ENCODE measurements around the gene C1QTNF8. TPM values are rescaled to one million over a fixed set of nuclear protein-coding genes. Genes with fewer than 3 reads are reported as not detected.
A peak's percentile ranks its signal among the peaks of the same experiment; 100 is the strongest.

C1QTNF8 gene
- total and polyA plus RNA-seq, 2 of the 13 experiments (the other 11 are each of a cell fraction or from before 2014, with no cell fraction given): 0.09 TPM; not detected in 1

DNA sequence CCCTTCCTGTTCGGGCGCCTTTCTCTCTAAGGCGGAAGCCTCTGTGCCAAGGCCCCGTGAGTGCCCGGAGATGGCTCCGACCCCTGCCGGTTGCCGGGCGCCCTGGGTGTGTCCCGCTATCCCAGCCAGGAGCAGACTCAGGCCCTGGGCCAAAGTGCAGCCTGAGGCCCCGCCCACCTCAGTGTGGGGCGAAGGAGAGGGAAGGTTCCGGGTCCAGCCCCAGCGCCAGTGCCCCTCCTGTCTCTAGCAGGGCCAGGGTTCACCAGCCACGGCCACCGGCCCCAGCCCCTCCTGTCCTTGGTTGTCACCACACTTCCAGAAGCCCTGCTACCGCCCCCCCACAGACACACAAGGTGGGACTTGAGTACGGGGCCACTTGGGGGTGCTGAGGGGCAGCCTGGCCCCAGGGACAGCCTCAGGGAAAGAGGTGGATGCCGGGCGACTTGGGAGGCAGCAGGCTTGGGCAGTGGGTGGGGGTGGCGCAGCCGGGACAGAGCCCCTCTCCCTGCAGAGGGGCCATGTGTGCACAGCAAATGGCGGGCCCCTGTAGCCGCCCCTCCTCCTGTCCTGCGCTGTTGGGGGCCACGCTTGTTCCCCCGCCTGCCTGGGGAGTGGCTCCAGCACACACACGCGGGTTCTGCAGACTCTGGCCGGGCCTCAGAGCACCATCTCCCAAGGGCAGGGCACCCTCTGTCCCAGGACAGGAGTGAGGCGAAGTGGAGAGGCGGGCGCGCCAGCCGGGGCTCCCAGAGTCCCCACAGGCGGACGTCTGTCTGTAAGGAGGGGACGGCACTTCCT is 6.0 kb downstream of the C1QTNF8 start:
- H3K4me1 ChIP-seq (ENCODE audit: insufficient read depth, low read length): peaks cover 47% of the 10 kb centered on the region
- ATAC-seq: peak; percentile 86
- FAIRE-seq: peak; percentile 76
- peak; percentile 55; the same call in 1 of the 2 replicates for TF ChIP-seq TFDP1 (CRISPR knock-in tag; IDR thresholded peaks at IDR 0.05; ENCODE audit: borderline replicate concordance)
- no peak; the same call in 1 of the 2 replicates for TF ChIP-seq MAX (IDR thresholded peaks at IDR 0.05)
- TF ChIP-seq KAT2B (IDR thresholded peaks at IDR 0.05; ENCODE audit: borderline replicate concordance, low read depth, low read length): no peak
- no peak for TF ChIP-seq TCF7 (IDR thresholded peaks at IDR 0.05; ENCODE audit: low read depth)
- TF ChIP-seq ZNF367 (CRISPR knock-in tag; IDR thresholded peaks at IDR 0.05; ENCODE audit: borderline replicate concordance): no peak
- TF ChIP-seq PLRG1 (conservative IDR thresholded peaks at IDR 0.05): no peak
- no peak for TF ChIP-seq ZNF121 (CRISPR knock-in tag; IDR thresholded peaks at IDR 0.05)
- TF ChIP-seq CEBPG (CRISPR knock-in tag; IDR thresholded peaks at IDR 0.05): no peak
- TF ChIP-seq FOXO4 (CRISPR knock-in tag; conservative IDR thresholded peaks at IDR 0.05): no peak
- no peak for TF ChIP-seq CENPX (CRISPR knock-in tag; IDR thresholded peaks at IDR 0.05)
- no peak for TF ChIP-seq ZBTB39 (CRISPR knock-in tag; IDR thresholded peaks at IDR 0.05)
- TF ChIP-seq ZNF572 (CRISPR knock-in tag; IDR thresholded peaks at IDR 0.05): 0 out of 2 replicates have a peak, but pooled peaks have one; percentile 52
- no peak; the same call in 1 of the 2 replicates for TF ChIP-seq ZNF709 (CRISPR knock-in tag; IDR thresholded peaks at IDR 0.05)
- TF ChIP-seq HIC2 (CRISPR knock-in tag; IDR thresholded peaks at IDR 0.05; ENCODE audit: low read depth): peak; percentile 99
- 0 out of 2 replicates have a peak, but pooled peaks have one; percentile 14 for TF ChIP-seq ATF5 (CRISPR knock-in tag; IDR thresholded peaks at IDR 0.05; ENCODE audit: low read depth)
- no peak for TF ChIP-seq ZSCAN22 (CRISPR knock-in tag; IDR thresholded peaks at IDR 0.05)
- no peak for TF ChIP-seq ZNF30 (CRISPR knock-in tag; IDR thresholded peaks at IDR 0.05)

More for the DNA sequence above, 6.0 kb downstream of the C1QTNF8 start:
- H3K27me3 ChIP-seq (ENCODE audit: control insufficient read depth in 1 of 2, insufficient read depth in 2 of 2, low read length in 2 of 2): peaks cover 0 to 18% of the 10 kb centered on the region in 2 experiments; a peak in 3 of 5 replicates
- H4K20me1 ChIP-seq (ENCODE audit: insufficient read depth, low read length): no peaks in the 10 kb centered on the region
- 0% methylated on average over 3 of the region's 38 CpGs for WGBS (ENCODE audit: low lambda C conversion rate)
- H2AFZ ChIP-seq (ENCODE audit: low read length): no peak overlapping the region
- intact Hi-C loops (cut with micrococcal nuclease; ENCODE audit: unreplicated experiment) (no loop called here), in situ Hi-C loops (cut with HindIII; ENCODE audit: extremely low pct_ligation_motif_present, low pct_unique_long_range_greater_than_20kb) (no loop called here)
- H3K27ac ChIP-seq (ENCODE audit: extremely low read length, insufficient read depth, low read length): peak overlapping the region; percentile 86
- no peaks in the 10 kb centered on the region for H3K79me2 ChIP-seq (ENCODE audit: insufficient read depth, low read length)
- H3K4me2 ChIP-seq (ENCODE audit: low read depth, low read length): peak overlapping the region; percentile 94
- H3K9ac ChIP-seq (ENCODE audit: insufficient read depth, low read depth, low read length): peak overlapping the region; percentile 76
- POLR2A ChIA-PET: interaction anchor here (2.2 kb wide), 1 partner anchor 8 kb away, joined by 14 read pairs; no protein-coding TSS in a partner anchor
- DNase-seq (ENCODE audit: low spot score): peak; percentile 90
- peaks cover 2% of the 10 kb centered on the region for H3K9me3 ChIP-seq (ENCODE audit: low read length)
- peak overlapping the region; percentile 63 to 87 (median 78) for H3K4me3 ChIP-seq (replicated peaks in 1 of 3; ENCODE audit: insufficient read depth in 1 of 3, low read depth in 2 of 3, low read length in 3 of 3)
- H3K36me3 ChIP-seq (replicated peaks in 1 of 2; ENCODE audit: control insufficient read depth in 1 of 2, insufficient read depth in 2 of 2, low read length in 2 of 2): no peaks in the 10 kb centered on the region
- CTCF ChIA-PET (ENCODE audit: low intra/inter-chr PET ratio, low total read pairs): interaction anchor here (2.0 kb wide), 1 partner anchor 16 kb away, joined by 8 read pairs; no protein-coding TSS in a partner anchor
- BruUV-seq (replicated peaks): no TSS peak
